Mononuclear cell (primary cell): ENCODE measurements around the gene DNAH11. TPM values are rescaled to one million over a fixed set of nuclear protein-coding genes. Genes with fewer than 3 reads are reported as not detected.

Source experiments
- H3K27me3 ChIP-seq: 2 replicates; pipeline ENCODE4 v1.6.0; 2011; ENCODE audit warnings: low read length, control low read depth; ENCODE audit not compliant: insufficient read depth
- H3K4me1 ChIP-seq: 2 replicates; pipeline ENCODE4 v1.5.1; 2011; ENCODE audit warnings: mild to moderate bottlenecking, low read length, control low read depth; ENCODE audit not compliant: insufficient read depth
- H3K4me3 ChIP-seq: 2 replicates; pipeline ENCODE4 v1.5.1; 2011; ENCODE audit warnings: mild to moderate bottlenecking, low read length, moderate library complexity
- H3K9me3 ChIP-seq: 2 replicates; pipeline ENCODE4 v1.5.1; 2011; ENCODE audit warnings: low read depth, mild to moderate bottlenecking, control low read depth, low read length
- total RNA-seq: library from RNA; depleted of rRNA; stranded (reverse); fragments of >200 nt; gene quantifications from one replicate; pipeline ENCODE4 v1.2.3, GENCODE V29; 2012

DNAH11 gene
- total RNA-seq, 1 donor = under 0.01 TPM

DNA sequence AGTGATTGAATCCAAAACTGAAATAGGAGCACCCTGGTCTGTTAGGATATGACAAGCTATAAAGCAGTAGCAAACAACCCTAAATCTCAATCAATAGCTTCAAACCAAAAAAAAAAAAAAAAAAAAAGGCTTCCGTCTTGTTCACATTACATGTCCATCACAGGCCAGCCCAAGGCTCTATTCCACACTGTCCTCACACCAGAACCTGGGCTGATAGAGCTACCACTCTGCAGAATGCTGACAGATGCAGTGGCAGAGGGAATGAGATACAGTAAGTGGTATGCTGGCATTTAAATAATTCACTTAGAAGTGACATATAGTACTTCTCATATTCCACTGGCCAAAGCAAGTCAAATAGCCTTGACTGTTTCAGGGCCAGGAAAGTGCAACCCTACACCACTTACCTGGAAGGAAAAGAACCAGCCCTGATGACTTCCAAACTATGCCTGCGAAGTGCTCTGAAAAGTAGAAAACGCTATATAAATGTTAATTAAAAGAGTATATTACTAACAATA lies 397.1 kb downstream of the DNAH11 start:
- no peaks in the 10 kb centered on the region for H3K9me3 ChIP-seq
- peaks cover 59% of the 10 kb centered on the region for H3K4me1 ChIP-seq
- no peaks in the 10 kb centered on the region for H3K27me3 ChIP-seq
- H3K4me3 ChIP-seq = no peak overlapping the region

- Histone ChIP-seq H3K9me3 (no peaks in the 10 kb centered on the region), H3K4me1 (peaks cover 66% of the 10 kb centered on the region), H3K4me3 (no peak overlapping the region), H3K27me3 (no peaks in the 10 kb centered on the region)
Measured at GRCh38 chr7:21941611-21942141, 398.8 kb downstream of the DNAH11 start.

GRCh38 chr7:21942955-21943354 lies 400.1 kb downstream of the DNAH11 start:
- Histone ChIP-seq H3K4me3 (no peak overlapping the region), H3K27me3 (no peaks in the 10 kb centered on the region), H3K9me3 (no peaks in the 10 kb centered on the region), H3K4me1 (peaks cover 79% of the 10 kb centered on the region)

- Histone ChIP-seq H3K4me3 (no peak overlapping the region), H3K27me3 (no peaks in the 10 kb centered on the region), H3K4me1 (peaks cover 80% of the 10 kb centered on the region), H3K9me3 (no peaks in the 10 kb centered on the region)
Measured at GRCh38 chr7:21943436-21943835, 400.6 kb downstream of the DNAH11 start.

GRCh38 chr7:21944616-21945453 lies 402.0 kb downstream of the DNAH11 start:
- H3K4me3 ChIP-seq = peak overlapping the region; percentile 58
- H3K4me1 ChIP-seq = peaks cover 70% of the 10 kb centered on the region

GRCh38 chr7:21945454-21946221 lies 402.8 kb downstream of the DNAH11 start, which contains the start of gene CDCA7L:
Gene CDCA7L (minus strand): TSS chr7:21945899. CDS start chr7:21945804, 95 bp downstream.
- Histone ChIP-seq H3K4me3 (peak within 1 kb of the TSS; percentile 58), H3K9me3 (no peaks in the 10 kb centered on the region), H3K27me3 (no peaks in the 10 kb centered on the region), H3K4me1 (peaks cover 62% of the 10 kb centered on the region)

More at GRCh38 chr7:21944616-21945453, 402.0 kb downstream of the DNAH11 start:
- no peaks in the 10 kb centered on the region for H3K27me3 ChIP-seq
- no peaks in the 10 kb centered on the region for H3K9me3 ChIP-seq

DNA sequence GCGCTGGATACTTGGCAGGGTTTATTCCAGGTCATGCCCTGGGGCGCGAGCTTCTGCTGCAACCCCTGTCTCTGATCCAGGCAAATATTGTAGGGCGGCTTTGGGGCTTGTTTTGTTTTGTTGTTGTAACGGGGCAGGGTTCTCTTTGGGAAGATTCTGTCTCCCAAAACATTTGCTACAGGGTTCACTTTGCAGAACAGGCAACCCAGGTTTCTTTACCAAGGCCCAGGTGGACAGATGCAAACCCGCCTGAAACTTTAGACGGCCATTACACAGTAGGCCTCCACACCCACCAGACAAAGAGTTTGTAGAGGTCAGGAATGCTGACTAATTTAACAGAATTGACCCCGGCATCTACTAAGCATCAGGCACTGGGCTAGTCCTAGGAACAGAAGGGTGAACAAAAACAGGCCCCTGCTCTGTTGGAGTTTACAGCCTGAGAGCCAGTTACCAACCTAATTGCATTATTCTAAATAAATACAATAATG lies 403.4 kb downstream of the DNAH11 start:
- H3K27me3 ChIP-seq = no peaks in the 10 kb centered on the region
- H3K4me3 ChIP-seq = peak overlapping the region; percentile 58
- H3K9me3 ChIP-seq = no peaks in the 10 kb centered on the region
- H3K4me1 ChIP-seq = peaks cover 58% of the 10 kb centered on the region

DNA sequence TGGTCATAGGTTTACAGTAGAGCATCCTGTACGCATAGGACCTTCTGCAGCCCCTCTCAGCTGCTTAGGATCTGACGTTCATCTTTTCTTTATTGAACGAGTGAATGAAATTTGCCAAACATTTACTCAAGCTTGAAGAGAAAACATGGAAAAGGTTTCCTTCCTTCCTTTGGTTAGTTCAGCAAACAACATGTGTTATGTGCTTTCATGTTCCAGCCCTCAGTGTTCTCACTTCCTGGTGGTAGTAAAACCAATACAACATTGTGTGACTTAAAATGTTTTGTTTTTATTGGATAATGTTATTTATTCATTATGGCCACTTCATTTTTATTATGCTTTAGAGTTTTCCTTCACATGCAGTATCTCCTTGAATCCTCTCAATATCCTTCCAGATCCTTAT lies 404.2 kb downstream of the DNAH11 start:
- Histone ChIP-seq H3K4me1 (peaks cover 50% of the 10 kb centered on the region), H3K4me3 (no peak overlapping the region), H3K9me3 (no peaks in the 10 kb centered on the region), H3K27me3 (no peaks in the 10 kb centered on the region)

- H3K4me3 ChIP-seq = no peak overlapping the region
- no peaks in the 10 kb centered on the region for H3K9me3 ChIP-seq
- H3K4me1 ChIP-seq = peaks cover 44% of the 10 kb centered on the region
- H3K27me3 ChIP-seq = no peaks in the 10 kb centered on the region
Measured at GRCh38 chr7:21947946-21948345, 405.1 kb downstream of the DNAH11 start.

- no peaks in the 10 kb centered on the region for H3K9me3 ChIP-seq
- peaks cover 40% of the 10 kb centered on the region for H3K4me1 ChIP-seq
- H3K27me3 ChIP-seq = no peaks in the 10 kb centered on the region
- H3K4me3 ChIP-seq = no peak overlapping the region
Measured at GRCh38 chr7:21948364-21948763, 405.5 kb downstream of the DNAH11 start.

DNA sequence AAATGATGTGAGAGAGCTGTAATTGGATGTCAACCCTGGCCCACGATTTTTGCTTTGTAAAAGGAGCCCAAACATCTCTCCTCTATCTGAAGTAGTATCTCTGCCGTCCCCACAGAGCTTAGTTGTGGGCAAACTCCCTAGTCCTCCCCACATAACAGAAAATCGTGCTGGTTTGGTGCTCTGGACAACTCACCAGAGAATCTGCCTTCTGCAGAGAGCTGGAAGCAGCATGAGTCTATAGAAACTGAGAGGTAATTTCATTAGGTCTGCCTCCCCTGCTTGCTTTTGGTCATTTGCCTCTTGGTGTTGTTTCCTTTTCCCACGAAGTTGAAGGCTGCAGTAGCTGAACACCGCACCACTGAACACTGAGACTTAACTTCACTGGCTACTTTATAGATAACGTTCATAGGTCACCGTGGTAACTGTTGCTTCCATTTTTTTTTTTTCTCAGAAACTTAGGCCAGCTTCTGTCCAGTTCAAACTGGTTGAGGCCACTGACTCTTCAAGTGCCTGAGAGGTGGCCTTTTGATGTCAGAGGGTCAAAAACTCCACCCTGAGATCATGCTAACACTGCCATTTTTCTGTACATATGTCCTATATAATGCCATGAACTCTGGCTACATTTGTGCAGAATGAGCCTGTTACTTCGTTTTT lies 406.2 kb downstream of the DNAH11 start:
- Histone ChIP-seq H3K4me3 (no peak overlapping the region), H3K9me3 (no peaks in the 10 kb centered on the region), H3K27me3 (no peaks in the 10 kb centered on the region), H3K4me1 (peaks cover 35% of the 10 kb centered on the region)

Other genes starting within 250 kb of the DNAH11 start
- gene SP4, start 115.0 kb upstream of the DNAH11 start, total RNA-seq = 40.6 TPM